Activated CD8-positive, alpha-beta memory T cell treated with anti-CD3 and anti-CD28 coated beads for 1 hour (primary cell): Measurements from ENCODE around the gene MAPK12.

Experiments used
- DNase-seq, 2 donors: peaks; one replicate each; pipeline ENCODE4 v3.0.0-alpha.2; 2020; ENCODE audit warnings: low read depth in 1 of 2; ENCODE audit errors: extremely low read depth in 1 of 2

The MAPK12 gene

GRCh38 chr22:50236731-50237409 lies 24.6 kb downstream of the MAPK12 start:
- DNase-seq = no peak

GRCh38 chr22:50233223-50233622 lies 28.3 kb downstream of the MAPK12 start:
- DNase-seq = no peak

- no peak for DNase-seq
These were observed 28.9 kb downstream of the MAPK12 start for GRCh38 chr22:50232481-50233151.

- no peak for DNase-seq
These were observed 32.1 kb downstream of the MAPK12 start for GRCh38 chr22:50229370-50229769.

- DNase-seq = no peak
These were observed 33.1 kb downstream of the MAPK12 start for GRCh38 chr22:50228366-50228765.

GRCh38 chr22:50227579-50228215 lies 33.8 kb downstream of the MAPK12 start:
- no peak for DNase-seq

GRCh38 chr22:50226875-50227165 lies 34.7 kb downstream of the MAPK12 start:
- DNase-seq = no peak

- DNase-seq = no peak
These were observed 35.2 kb downstream of the MAPK12 start for GRCh38 chr22:50226063-50226874.

- no peak for DNase-seq
These were observed 36.1 kb downstream of the MAPK12 start for GRCh38 chr22:50225200-50225969.

- no peak for DNase-seq
These were observed 37.4 kb downstream of the MAPK12 start for GRCh38 chr22:50224071-50224470.

GRCh38 chr22:50222508-50222907 lies 39.0 kb downstream of the MAPK12 start:
- no peak for DNase-seq

- no peak for DNase-seq
These were observed 39.8 kb downstream of the MAPK12 start for GRCh38 chr22:50221410-50222300.

GRCh38 chr22:50220603-50221409 lies 40.7 kb downstream of the MAPK12 start:
- DNase-seq = no peak

GRCh38 chr22:50219800-50220602 lies 41.5 kb downstream of the MAPK12 start:
- no peak for DNase-seq

- DNase-seq = no peak
These were observed 42.3 kb downstream of the MAPK12 start for GRCh38 chr22:50218996-50219727.

- DNase-seq = no peak
These were observed 43.1 kb downstream of the MAPK12 start for GRCh38 chr22:50218153-50218995.
